ENCODE data around the gene PID1. TPM values are rescaled to one million over a fixed set of nuclear protein-coding genes. Genes with fewer than 3 reads are reported as not detected.

Gene PID1
- total RNA-seq, 2 experiments from 2014 or later, result not detected

DNA sequence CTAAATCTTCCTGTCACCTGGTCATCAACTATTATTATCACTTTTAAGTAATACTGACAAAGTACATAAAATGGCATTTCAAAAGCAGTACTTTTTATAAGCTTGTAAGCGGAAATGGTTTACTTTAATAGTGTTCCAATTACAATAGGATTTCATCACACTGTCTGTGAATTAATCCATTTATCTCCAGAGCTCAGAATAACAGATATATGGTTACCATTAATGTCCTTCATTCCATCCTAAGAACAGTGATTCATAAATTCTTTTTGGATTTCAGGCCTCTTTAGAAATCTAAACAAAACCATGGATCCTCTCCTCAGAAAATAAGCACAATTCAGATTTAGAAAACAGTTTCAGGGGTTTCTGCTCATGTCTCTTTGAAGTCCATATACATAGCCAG is 68.4 kb downstream of the PID1 start:
- POLR2A ChIA-PET, result interaction anchor here (0.5 kb wide), 1 partner anchor 33 kb away, joined by 6 read pairs; no protein-coding TSS in a partner anchor
- Histone ChIP-seq H3K36me3 (ENCODE audit: insufficient read depth, low read length) (no peaks in the 10 kb centered on the region), H3K9me2 (ENCODE audit: insufficient read depth, low read length) (no peaks in the 10 kb centered on the region), H2AFZ (ENCODE audit: low read length) (no peak overlapping the region), H3K79me2 (ENCODE audit: insufficient read depth, low read depth, low read length) (no peaks in the 10 kb centered on the region), H3K4me3 (ENCODE audit: low read depth, low read length, poor library complexity, severe bottlenecking) (no peak overlapping the region), H3K27ac (ENCODE audit: low read depth, low read length, poor library complexity, severe bottlenecking) (no peak overlapping the region), H4K20me1 (ENCODE audit: insufficient read depth, low read length) (no peaks in the 10 kb centered on the region), H3K4me1 (ENCODE audit: insufficient read depth, low read length, poor library complexity, severe bottlenecking) (no peaks in the 10 kb centered on the region), H3K9me3 (ENCODE audit: low read length) (no peaks in the 10 kb centered on the region), H3K4me2 (ENCODE audit: low read length) (no peak overlapping the region)
- no peak for TF ChIP-seq EZH2phosphoT487 (IDR thresholded peaks at IDR 0.05; ENCODE audit: borderline replicate concordance, low read depth, low read length)
- TF ChIP-seq, protein P1, sequence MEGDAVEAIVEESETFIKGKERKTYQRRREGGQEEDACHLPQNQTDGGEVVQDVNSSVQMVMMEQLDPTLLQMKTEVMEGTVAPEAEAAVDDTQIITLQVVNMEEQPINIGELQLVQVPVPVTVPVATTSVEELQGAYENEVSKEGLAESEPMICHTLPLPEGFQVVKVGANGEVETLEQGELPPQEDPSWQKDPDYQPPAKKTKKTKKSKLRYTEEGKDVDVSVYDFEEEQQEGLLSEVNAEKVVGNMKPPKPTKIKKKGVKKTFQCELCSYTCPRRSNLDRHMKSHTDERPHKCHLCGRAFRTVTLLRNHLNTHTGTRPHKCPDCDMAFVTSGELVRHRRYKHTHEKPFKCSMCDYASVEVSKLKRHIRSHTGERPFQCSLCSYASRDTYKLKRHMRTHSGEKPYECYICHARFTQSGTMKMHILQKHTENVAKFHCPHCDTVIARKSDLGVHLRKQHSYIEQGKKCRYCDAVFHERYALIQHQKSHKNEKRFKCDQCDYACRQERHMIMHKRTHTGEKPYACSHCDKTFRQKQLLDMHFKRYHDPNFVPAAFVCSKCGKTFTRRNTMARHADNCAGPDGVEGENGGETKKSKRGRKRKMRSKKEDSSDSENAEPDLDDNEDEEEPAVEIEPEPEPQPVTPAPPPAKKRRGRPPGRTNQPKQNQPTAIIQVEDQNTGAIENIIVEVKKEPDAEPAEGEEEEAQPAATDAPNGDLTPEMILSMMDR (conservative IDR thresholded peaks at IDR 0.05; ENCODE audit: low read length), result no peak
- intact Hi-C loops (cut with micrococcal nuclease; ENCODE audit: unreplicated experiment), result no loop called here
- CTCF ChIA-PET (ENCODE audit: unreplicated experiment), result no interaction called here
- no TSS peak for BruUV-seq (replicated peaks)
- no peak for DNase-seq (ENCODE audit: low spot score)

- POLR2A ChIA-PET, result no interaction called here
- no TSS peak for BruUV-seq (replicated peaks)
Observed at GRCh38 chr2:229201521-229201920, 69.6 kb downstream of the PID1 start.

GRCh38 chr2:229199267-229199666 is 71.8 kb downstream of the PID1 start:
- Histone ChIP-seq H2AFZ (ENCODE audit: low read length) (no peak overlapping the region), H3K9me2 (ENCODE audit: insufficient read depth, low read length) (no peaks in the 10 kb centered on the region), H4K20me1 (ENCODE audit: insufficient read depth, low read length) (no peaks in the 10 kb centered on the region), H3K9me3 (ENCODE audit: low read length) (no peaks in the 10 kb centered on the region), H3K4me2 (ENCODE audit: low read length) (no peak overlapping the region), H3K27ac (ENCODE audit: low read depth, low read length, poor library complexity, severe bottlenecking) (no peak overlapping the region), H3K4me3 (ENCODE audit: low read depth, low read length, poor library complexity, severe bottlenecking) (no peak overlapping the region), H3K36me3 (ENCODE audit: insufficient read depth, low read length) (no peaks in the 10 kb centered on the region), H3K4me1 (ENCODE audit: insufficient read depth, low read length, poor library complexity, severe bottlenecking) (no peaks in the 10 kb centered on the region), H3K79me2 (ENCODE audit: insufficient read depth, low read depth, low read length) (no peaks in the 10 kb centered on the region; the same call in 1 of the 2 replicates)
- intact Hi-C loops (cut with micrococcal nuclease; ENCODE audit: unreplicated experiment), result no loop called here
- CTCF ChIA-PET (ENCODE audit: unreplicated experiment), result no interaction called here
- no peak for DNase-seq (ENCODE audit: low spot score)
- no peak for TF ChIP-seq EZH2phosphoT487 (IDR thresholded peaks at IDR 0.05; ENCODE audit: borderline replicate concordance, low read depth, low read length)
- TF ChIP-seq, protein P1 (conservative IDR thresholded peaks at IDR 0.05; ENCODE audit: low read length), result no peak
- POLR2A ChIA-PET, result interaction anchor here (1.0 to 1.1 kb wide), 2 partner anchors 12 to 13 kb away, joined by 3 read pairs; no protein-coding TSS in a partner anchor
- no TSS peak for BruUV-seq (replicated peaks)

More at GRCh38 chr2:229201521-229201920, 69.6 kb downstream of the PID1 start:
- H3K4me2 ChIP-seq (ENCODE audit: low read length), result no peak overlapping the region
- no peaks in the 10 kb centered on the region for H3K79me2 ChIP-seq (ENCODE audit: insufficient read depth, low read depth, low read length)
- H3K4me3 ChIP-seq (ENCODE audit: low read depth, low read length, poor library complexity, severe bottlenecking), result no peak overlapping the region
- H3K36me3 ChIP-seq (ENCODE audit: insufficient read depth, low read length), result no peaks in the 10 kb centered on the region
- no peak overlapping the region for H2AFZ ChIP-seq (ENCODE audit: low read length)
- CTCF ChIA-PET (ENCODE audit: unreplicated experiment), result no interaction called here
- intact Hi-C loops (cut with micrococcal nuclease; ENCODE audit: unreplicated experiment), result no loop called here
- H3K9me3 ChIP-seq (ENCODE audit: low read length), result no peaks in the 10 kb centered on the region
- no peaks in the 10 kb centered on the region for H4K20me1 ChIP-seq (ENCODE audit: insufficient read depth, low read length)
- no peak overlapping the region for H3K27ac ChIP-seq (ENCODE audit: low read depth, low read length, poor library complexity, severe bottlenecking)
- TF ChIP-seq, protein P1 (conservative IDR thresholded peaks at IDR 0.05; ENCODE audit: low read length), result no peak
- TF ChIP-seq EZH2phosphoT487 (IDR thresholded peaks at IDR 0.05; ENCODE audit: borderline replicate concordance, low read depth, low read length), result no peak
- no peaks in the 10 kb centered on the region for H3K9me2 ChIP-seq (ENCODE audit: insufficient read depth, low read length)
- no peaks in the 10 kb centered on the region for H3K4me1 ChIP-seq (ENCODE audit: insufficient read depth, low read length, poor library complexity, severe bottlenecking)
- no peak for DNase-seq (ENCODE audit: low spot score)

Data from OCI-LY7 (cell line).